Cardiac fibroblast (primary cell): Measurements from ENCODE around the gene PARVA.

ENCODE experiments used
- DNase-seq, 2 donors: peaks; one replicate each; pipeline versions ENCODE4 v3.0.0 to v3.0.0-alpha.2; 2010; ENCODE audit warnings: low read depth in 2 of 2
- H3K4me3 ChIP-seq, 2 donors: replicated peaks in 1 of 2; 1 replicate in 1 of 2; 2 replicates in 1 of 2; pipeline ENCODE4 v1.5.1; 2011; ENCODE audit warnings: low read depth in 2 of 2, low read length in 2 of 2, mild to moderate bottlenecking in 2 of 2, moderate library complexity in 1 of 2
- TF ChIP-seq, protein P1 (sequence below): IDR thresholded peaks from one replicate; pipeline ENCODE4 v1.5.1; 2011; ENCODE audit warnings: low read depth, mild to moderate bottlenecking, low read length, inconsistent platforms

Gene PARVA

DNA sequence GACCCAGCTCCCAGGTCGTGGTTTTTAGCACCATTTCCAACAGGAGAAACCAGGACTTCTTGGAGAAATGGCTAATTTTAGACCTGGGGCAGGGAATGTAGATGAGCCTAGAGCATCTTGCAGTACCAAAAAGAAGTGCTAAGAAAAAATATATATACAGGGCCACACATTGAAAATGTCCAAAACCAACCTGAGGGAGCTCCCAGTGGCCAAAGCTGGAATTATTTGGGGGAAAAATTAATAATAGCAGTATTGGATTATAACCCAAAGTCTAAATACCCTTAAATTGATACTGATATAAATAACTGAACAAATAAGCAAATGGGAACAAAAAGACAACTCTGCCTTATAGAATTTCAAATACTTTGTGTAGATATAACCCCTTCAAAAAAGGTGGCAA is 108.0 kb downstream of the PARVA start:
- TF ChIP-seq, protein P1, sequence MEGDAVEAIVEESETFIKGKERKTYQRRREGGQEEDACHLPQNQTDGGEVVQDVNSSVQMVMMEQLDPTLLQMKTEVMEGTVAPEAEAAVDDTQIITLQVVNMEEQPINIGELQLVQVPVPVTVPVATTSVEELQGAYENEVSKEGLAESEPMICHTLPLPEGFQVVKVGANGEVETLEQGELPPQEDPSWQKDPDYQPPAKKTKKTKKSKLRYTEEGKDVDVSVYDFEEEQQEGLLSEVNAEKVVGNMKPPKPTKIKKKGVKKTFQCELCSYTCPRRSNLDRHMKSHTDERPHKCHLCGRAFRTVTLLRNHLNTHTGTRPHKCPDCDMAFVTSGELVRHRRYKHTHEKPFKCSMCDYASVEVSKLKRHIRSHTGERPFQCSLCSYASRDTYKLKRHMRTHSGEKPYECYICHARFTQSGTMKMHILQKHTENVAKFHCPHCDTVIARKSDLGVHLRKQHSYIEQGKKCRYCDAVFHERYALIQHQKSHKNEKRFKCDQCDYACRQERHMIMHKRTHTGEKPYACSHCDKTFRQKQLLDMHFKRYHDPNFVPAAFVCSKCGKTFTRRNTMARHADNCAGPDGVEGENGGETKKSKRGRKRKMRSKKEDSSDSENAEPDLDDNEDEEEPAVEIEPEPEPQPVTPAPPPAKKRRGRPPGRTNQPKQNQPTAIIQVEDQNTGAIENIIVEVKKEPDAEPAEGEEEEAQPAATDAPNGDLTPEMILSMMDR, result peak; percentile 58
- peak in 1 of 2 donors; percentile 32 for DNase-seq

DNA sequence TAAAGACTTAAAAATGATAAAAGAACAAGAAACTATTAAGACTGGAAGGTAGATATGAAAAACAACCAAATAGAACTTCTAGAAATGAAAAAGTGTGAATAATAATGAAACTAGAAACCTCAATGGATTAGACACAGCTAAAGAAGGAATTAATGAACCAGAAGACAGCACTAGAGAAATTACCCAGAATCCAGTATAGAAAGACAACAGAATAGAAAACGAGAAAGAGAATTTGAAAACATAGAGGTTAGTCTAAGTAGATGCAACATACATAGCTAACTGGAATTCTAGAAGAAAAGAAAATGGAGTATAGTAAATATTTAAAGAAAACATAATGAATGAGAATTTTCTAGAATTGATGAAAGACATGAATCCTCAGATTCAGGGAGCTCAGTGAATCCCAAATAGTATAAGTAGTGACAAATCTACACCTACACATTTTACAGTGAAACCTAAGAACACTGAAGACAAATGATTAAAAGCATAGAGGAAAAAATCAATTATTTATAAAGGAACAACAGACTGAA is 111.9 kb downstream of the PARVA start:
- TF ChIP-seq, protein P1, result no peak
- DNase-seq, result no peak
- H3K4me3 ChIP-seq, result no peak overlapping the region

More for the DNA sequence above, 108.0 kb downstream of the PARVA start:
- H3K4me3 ChIP-seq, result no peak overlapping the region

DNA sequence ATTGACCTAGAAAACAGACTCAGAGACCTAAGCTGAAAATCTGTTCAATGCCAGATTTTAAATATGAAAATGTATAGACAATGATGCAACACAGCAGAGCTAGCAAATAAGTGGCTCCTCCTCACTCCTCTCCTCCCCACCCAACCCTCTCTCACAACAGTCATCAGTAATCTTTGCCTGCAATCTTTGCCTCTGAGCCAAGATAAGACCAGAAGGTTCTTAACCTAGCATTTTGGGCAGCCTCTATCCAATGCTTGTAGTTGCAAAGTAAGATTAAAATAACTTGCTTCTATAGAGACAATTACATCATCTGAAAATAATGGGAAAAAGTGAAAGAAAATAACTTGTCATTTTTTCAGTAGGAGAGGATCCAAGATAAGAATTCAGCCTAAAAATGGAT is 117.3 kb downstream of the PARVA start:
- TF ChIP-seq, protein P1, result no peak
- peak; percentile 32 to 44 for DNase-seq
- H3K4me3 ChIP-seq, result no peak overlapping the region

DNA sequence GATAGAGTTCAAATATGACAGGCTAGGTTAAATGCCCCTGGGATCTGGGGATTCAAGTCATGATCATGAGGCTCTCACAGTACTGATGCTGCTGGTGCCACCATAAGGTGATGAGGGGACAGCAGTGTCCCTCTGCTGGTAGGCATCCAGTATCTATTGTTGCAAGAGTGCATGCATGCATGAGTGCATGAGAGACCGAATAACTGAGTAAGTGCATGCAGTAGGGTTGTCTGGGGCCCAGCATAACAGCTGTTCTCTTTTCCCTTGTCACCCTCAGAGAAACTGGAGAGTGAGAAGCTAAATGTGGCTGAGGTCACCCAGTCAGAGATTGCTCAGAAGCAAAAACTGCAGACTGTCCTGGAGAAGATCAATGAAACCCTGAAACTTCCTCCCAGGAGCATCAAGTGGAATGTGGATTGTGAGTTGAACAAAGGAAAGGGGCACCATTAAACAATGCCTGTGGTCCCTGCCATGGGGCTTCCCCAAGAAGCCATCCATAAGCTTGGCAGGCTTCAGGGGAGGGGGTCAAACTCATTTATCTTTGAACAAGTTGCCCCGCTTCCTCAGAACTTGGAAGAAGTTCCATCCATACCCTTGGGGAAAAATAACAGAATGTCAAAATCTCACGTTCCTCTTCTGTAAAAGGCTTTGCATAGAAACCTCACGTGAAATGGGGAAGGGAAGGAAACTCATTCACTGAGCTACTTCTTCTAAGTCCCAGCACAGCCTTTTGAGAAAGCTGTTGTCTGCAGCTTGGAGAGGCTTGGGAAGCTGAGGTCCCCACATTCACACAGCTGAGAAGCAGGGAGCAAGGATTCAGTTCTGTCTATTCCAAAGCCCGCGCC is 119.0 kb downstream of the PARVA start:
- TF ChIP-seq, protein P1, result peak; percentile 18
- DNase-seq, result no peak

DNA sequence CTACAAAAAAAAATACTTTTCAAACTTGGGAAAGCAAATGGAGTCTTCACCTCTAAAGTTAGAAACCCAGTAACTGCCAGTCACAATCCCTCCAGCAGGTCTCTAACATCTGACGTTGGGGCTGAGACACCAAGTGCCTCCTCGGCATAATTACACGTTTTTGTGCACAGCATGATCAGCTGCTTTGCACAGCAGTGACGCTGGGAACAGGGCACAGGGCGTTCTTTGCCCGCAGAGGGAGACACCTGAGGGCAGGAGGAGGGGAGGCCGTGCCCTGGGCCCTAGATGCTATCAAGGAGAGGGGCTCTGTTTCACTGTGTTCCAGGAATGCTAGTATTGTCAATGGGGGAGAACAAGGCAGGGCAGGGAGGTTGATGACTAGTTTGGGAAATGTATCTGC is 120.1 kb downstream of the PARVA start:
- DNase-seq, result no peak
- TF ChIP-seq, protein P1, result no peak
- no peak overlapping the region for H3K4me3 ChIP-seq

More for the DNA sequence above, 119.0 kb downstream of the PARVA start:
- H3K4me3 ChIP-seq, result no peak overlapping the region

DNA sequence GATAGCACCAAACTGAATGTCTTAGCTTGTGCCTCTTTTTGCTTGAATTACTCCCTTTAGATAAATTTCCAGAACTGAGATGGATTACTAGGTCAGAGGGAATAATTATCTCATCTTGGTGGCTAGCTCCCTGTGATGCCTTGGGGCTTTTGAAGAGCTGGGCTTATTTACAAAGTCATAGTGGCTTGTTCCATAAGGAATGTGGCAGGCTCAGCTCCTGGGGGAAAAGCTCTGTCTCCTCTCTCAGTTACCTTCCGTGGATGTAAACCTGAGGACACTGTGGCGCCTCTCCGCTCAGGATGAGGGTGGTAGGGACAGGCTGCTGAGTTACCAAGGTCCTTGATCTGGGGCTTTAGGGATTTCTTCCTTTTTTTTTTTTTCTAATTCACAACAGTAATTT is 121.7 kb downstream of the PARVA start:
- no peak overlapping the region for H3K4me3 ChIP-seq
- TF ChIP-seq, protein P1, result no peak

More for the DNA sequence above, 121.7 kb downstream of the PARVA start:
- DNase-seq, result no peak
